A549 (cell line): ENCODE measurements around the gene MRPS16. TPM values are rescaled to one million over a fixed set of nuclear protein-coding genes. Genes with fewer than 3 reads are reported as not detected.

Source experiments
- ATAC-seq, 2 experiments: fragments of 200-7000 bp in 1 of 2; fragments of >200 bp in 1 of 2; cut with Nextera tagmentation in 1 of 2; cut with Tn5 transposase in 1 of 2; 3 replicates each; pipeline versions ENCODE4 v1.8.0 to v1.9.1; 2018 to 2020; ENCODE audit warnings: mild to moderate bottlenecking in 1 of 2, moderate library complexity in 1 of 2
- CTCF ChIA-PET: fragments of 300-600 bp; sonication (Branson Sonifier 250); formaldehyde crosslinking; extraction: SDS; loops from one replicate; lab custom pipeline; 2021; ENCODE audit warnings: antibody characterized with exemption, inconsistent platforms; lab: Yijun Ruan, JAX
- POLR2A ChIA-PET: fragments of 350-600 bp; formaldehyde crosslinking; extraction: SDS; loops from one replicate; lab custom pipeline; 2021; ENCODE audit warnings: antibody characterized with exemption, inconsistent platforms; lab: Yijun Ruan, JAX
- DNase-seq, 2 experiments: peaks; one replicate each; pipeline versions ENCODE4 v3.0.0 to v3.0.0-alpha.2; 2011 to 2016; ENCODE audit warnings: low read depth in 1 of 2, low spot score in 1 of 2
- FAIRE-seq: peaks from 2 replicates; lab custom pipeline; 2011; peaks lifted over from hg19 to GRCh38; lab: Jason Lieb, UNC
- H3K27ac ChIP-seq, 2 experiments: fragments of >200 bp; sonication (Bioruptor Twin); formaldehyde crosslinking; 3 replicates each; pipeline ENCODE4 v1.5.1; 2016 to 2017
- H3K4me1 ChIP-seq: fragments of >200 bp; sonication (Bioruptor Twin); formaldehyde crosslinking; 3 replicates; pipeline ENCODE4 v1.6.1; 2016
- H3K4me2 ChIP-seq: fragments of >200 bp; sonication (Bioruptor Twin); formaldehyde crosslinking; 3 replicates; pipeline ENCODE4 v1.6.1; 2016
- H3K4me3 ChIP-seq: fragments of >200 bp; sonication (Bioruptor Twin); formaldehyde crosslinking; 3 replicates; pipeline ENCODE4 v1.5.1; 2016
- H3K9me3 ChIP-seq: fragments of >200 bp; sonication (Bioruptor Twin); formaldehyde crosslinking; 3 replicates; pipeline ENCODE4 v1.6.1; 2016
- CEBPB ChIP-seq, 2 experiments: fragments of >200 bp in 1 of 2; sonication (Bioruptor Twin) in 1 of 2; formaldehyde crosslinking in 1 of 2; IDR thresholded peaks; 2 replicates each; pipeline ENCODE4 v1.6.1; 2012 to 2016
- CTCF ChIP-seq: fragments of >200 bp; sonication (Bioruptor Twin); formaldehyde crosslinking; IDR thresholded peaks from 3 replicates; pipeline ENCODE4 v1.5.1; 2016
- E2F6 ChIP-seq: IDR thresholded peaks from 2 replicates; pipeline ENCODE4 v1.6.1; 2012; ENCODE audit warnings: low read depth, borderline replicate concordance
- EHF ChIP-seq: fragments of 250-450 bp; sonication (Bioruptor Pico); IDR thresholded peaks from 2 replicates; pipeline ENCODE4 v1.5.0; 2020; ENCODE audit warnings: mild to moderate bottlenecking
- EHMT2 ChIP-seq: fragments of 200-600 bp; sonication (generic); IDR thresholded peaks from 2 replicates; pipeline ENCODE4 v1.6.1; 2016; ENCODE audit warnings: antibody characterized with exemption, low read depth, mild to moderate bottlenecking, moderate library complexity
- ESRRA ChIP-seq: fragments of 150-350 bp; IDR thresholded peaks from 2 replicates; pipeline ENCODE4 v1.6.1; 2014; ENCODE audit warnings: mild to moderate bottlenecking, low read length, borderline replicate concordance
- FOSB ChIP-seq: fragments of 250-450 bp; sonication (Bioruptor Pico); IDR thresholded peaks from 2 replicates; pipeline ENCODE4 v1.5.0; 2020; ENCODE audit warnings: mild to moderate bottlenecking, moderate library complexity
- HMGXB4 ChIP-seq: fragments of 250-450 bp; sonication (Bioruptor Pico); IDR thresholded peaks from 2 replicates; pipeline ENCODE4 v1.5.0; 2021; ENCODE audit warnings: mild to moderate bottlenecking, moderate library complexity, borderline replicate concordance
- JUNB ChIP-seq: fragments of >200 bp; sonication (Bioruptor Twin); formaldehyde crosslinking; IDR thresholded peaks from 2 replicates; pipeline ENCODE4 v1.6.1; 2016
- MAFK ChIP-seq: fragments of 450-650 bp; IDR thresholded peaks from 2 replicates; pipeline ENCODE4 v1.6.1; 2014; ENCODE audit not compliant: partially characterized antibody
- MYC ChIP-seq: IDR thresholded peaks from 2 replicates; pipeline ENCODE4 v1.6.1; 2012; ENCODE audit warnings: mild to moderate bottlenecking, inconsistent platforms, low read length, improper control_type of control experiment, borderline replicate concordance
- PHF8 ChIP-seq: fragments of 200-600 bp; sonication (generic); IDR thresholded peaks from 2 replicates; pipeline ENCODE4 v1.6.1; 2016; ENCODE audit warnings: low read depth, mild to moderate bottlenecking, antibody characterized with exemption, moderate library complexity, borderline replicate concordance
- SREBF2 ChIP-seq: fragments of 450-650 bp; IDR thresholded peaks from 2 replicates; pipeline ENCODE4 v1.6.1; 2014; ENCODE audit warnings: mild to moderate bottlenecking, moderate library complexity
- TFCP2L1 ChIP-seq: fragments of 250-450 bp; sonication (Bioruptor Pico); IDR thresholded peaks from 2 replicates; pipeline ENCODE4 v1.5.0; 2021; ENCODE audit warnings: mild to moderate bottlenecking
- TP53 ChIP-seq: fragments of 250-450 bp; sonication (Bioruptor Pico); IDR thresholded peaks from 2 replicates; pipeline ENCODE4 v1.5.0; 2021; ENCODE audit warnings: mild to moderate bottlenecking, moderate library complexity
- USF2 ChIP-seq: fragments of 450-650 bp; IDR thresholded peaks from 2 replicates; pipeline ENCODE4 v1.6.1; 2014; ENCODE audit warnings: antibody characterized with exemption
- ZSCAN20 ChIP-seq: fragments of 250-450 bp; sonication (Bioruptor Pico); IDR thresholded peaks from 2 replicates; pipeline ENCODE4 v1.8.0; 2022; ENCODE audit warnings: mild to moderate bottlenecking, moderate library complexity
- WGBS: methylation state at CpG from one replicate; pipeline ENCODE4 v1.1.6; 2017; ENCODE audit errors: missing lambda C conversion rate; 5-methylcytosine and 5-hydroxymethylcytosine counted together
- polyA plus RNA-seq, 4 experiments: library from polyadenylated mRNA; depleted of rRNA in 3 of 4; stranded (reverse); fragments of >200 nt; fragmentation: RNase III in 1 of 4; extraction: RNeasy Plus Mini Kit Qiagen cat#74134 plus additional on column Dnase treatment in 1 of 4; gene quantifications; 2 replicates in 3 of 4; 3 replicates in 1 of 4; pipeline ENCODE4 v1.2.3, GENCODE V29; 2011 to 2017

The MRPS16 gene
- polyA plus RNA-seq, 2 of the 4 experiments (the other 2 are of a cell fraction) = 132 to 160 TPM

- TF ChIP-seq HMGXB4 (CRISPR knock-in tag) (no peak), JUNB (no peak)
These were observed 36.7 kb downstream of the MRPS16 start (continued) for GRCh38 chr10:73215749-73216148.

GRCh38 chr10:73211106-73211811, 41.2 kb downstream of the MRPS16 start:
- TF ChIP-seq TP53 (CRISPR knock-in tag) = no peak
- TF ChIP-seq CEBPB (IDR thresholded peaks at IDR 0.05) = no peak
- no peak for TF ChIP-seq EHF (CRISPR knock-in tag)
- no peak for TF ChIP-seq ESRRA
- TF ChIP-seq MAFK = no peak
- TF ChIP-seq TFCP2L1 = no peak
- no peak for TF ChIP-seq SREBF2
- no peak for TF ChIP-seq ZSCAN20 (CRISPR knock-in tag)
- ATAC-seq = no peak
- DNase-seq = no peak
- peaks cover 3% of the 10 kb centered on the region; the same call in 1 of the 3 replicates for H3K9me3 ChIP-seq
- H3K27ac ChIP-seq = no peak overlapping the region
- ChIA-PET POLR2A (no interaction called here), CTCF (no interaction called here)
- H3K4me2 ChIP-seq = no peak overlapping the region
- H3K4me1 ChIP-seq = peaks cover 7% of the 10 kb centered on the region; the same call in 2 of the 3 replicates
- 77% methylated on average over 4 of the region's 4 CpGs for WGBS
- FAIRE-seq = no peak
- no peak overlapping the region for H3K4me3 ChIP-seq

- POLR2A ChIA-PET = no interaction called here
- Histone ChIP-seq H3K4me2 (no peak overlapping the region), H3K9me3 (peaks cover 8% of the 10 kb centered on the region; the same call in 1 of the 3 replicates), H3K27ac (no peak overlapping the region), H3K4me1 (peaks cover 7% of the 10 kb centered on the region; the same call in 2 of the 3 replicates), H3K4me3 (no peak overlapping the region)
- DNase-seq = no peak
- CTCF ChIA-PET = interaction anchor here (1.7 kb wide), 1 partner anchor 8 kb away, joined by 6 read pairs; no protein-coding TSS in a partner anchor
- FAIRE-seq = no peak
- 79% methylated on average over 3 of the region's 3 CpGs for WGBS
- TF ChIP-seq E2F6 (no peak), SREBF2 (no peak), PHF8 (no peak), USF2 (no peak), EHMT2 (no peak), MYC (no peak)
- no peak for ATAC-seq
These were observed 41.9 kb downstream of the MRPS16 start for GRCh38 chr10:73210395-73211105.

GRCh38 chr10:73209705-73210104, 42.7 kb downstream of the MRPS16 start:
- H3K4me1 ChIP-seq = peaks cover 7% of the 10 kb centered on the region; the same call in 2 of the 3 replicates
- WGBS = 44% methylated on average over 1 of the region's 1 CpG
- TF ChIP-seq CTCF (no peak), MYC (no peak), FOSB (CRISPR knock-in tag) (no peak)
- no peak overlapping the region for H3K4me3 ChIP-seq
- no peak overlapping the region for H3K27ac ChIP-seq
- DNase-seq = no peak
- ChIA-PET POLR2A (no interaction called here), CTCF (interaction anchor here (0.6 to 1.7 kb wide), 2 partner anchors 9 to 16 kb away, joined by 4 to 6 read pairs; no protein-coding TSS in a partner anchor)
- peaks cover 8% of the 10 kb centered on the region; the same call in 1 of the 3 replicates for H3K9me3 ChIP-seq
- no peak for FAIRE-seq
- ATAC-seq = no peak
- H3K4me2 ChIP-seq = no peak overlapping the region
